22Rv1 (cell line): ENCODE results near the gene FER.

Experiments
- ZFX ChIP-seq: fragments of 450-650 bp; IDR thresholded peaks from 2 replicates; pipeline ENCODE4 v1.6.1; 2017; ENCODE audit warnings: antibody characterized with exemption, borderline replicate concordance
- TF ChIP-seq, protein P1 (sequence below): fragments of 450-650 bp; IDR thresholded peaks from 2 replicates; pipeline ENCODE4 v1.5.1; 2017; ENCODE audit warnings: mild to moderate bottlenecking

DNA sequence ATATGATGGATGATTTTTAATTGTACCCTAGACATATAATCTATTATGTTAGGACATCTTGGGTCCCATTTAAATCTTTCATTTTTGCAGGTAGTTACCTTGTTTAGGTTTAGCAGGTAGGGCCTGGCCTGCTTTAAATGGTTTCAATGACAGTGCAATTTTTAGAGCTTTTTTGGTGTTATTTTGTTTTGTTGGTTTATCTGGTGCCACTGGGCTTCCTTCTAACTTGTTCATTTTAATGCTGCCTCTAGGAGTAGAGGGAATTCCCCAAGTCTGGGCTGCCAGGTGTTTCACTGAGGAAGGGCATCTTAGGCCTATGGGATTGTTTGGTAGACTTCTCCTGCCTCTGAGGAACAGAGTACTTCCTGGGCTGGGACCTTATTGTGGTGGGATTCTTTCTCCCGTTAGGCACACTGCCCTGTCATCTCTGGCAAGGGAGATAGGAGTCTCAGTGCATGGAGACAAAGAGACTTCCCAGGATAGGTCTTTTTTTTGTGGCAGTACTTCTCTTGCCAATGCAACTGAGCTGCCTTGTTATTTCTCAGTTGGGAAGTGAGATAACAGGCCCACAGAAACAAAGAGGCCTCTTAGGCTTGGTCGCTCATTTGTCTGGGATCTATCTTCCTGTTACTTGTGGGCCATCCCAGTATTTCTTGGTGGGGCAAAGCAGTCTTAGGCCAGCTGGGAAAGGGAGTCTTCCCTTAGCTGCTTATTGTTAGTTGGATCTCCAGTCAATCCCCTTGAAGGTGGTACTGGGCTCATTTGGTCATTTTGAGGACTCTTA lies 282.9 kb downstream of the FER start:
- TF ChIP-seq, protein P1, sequence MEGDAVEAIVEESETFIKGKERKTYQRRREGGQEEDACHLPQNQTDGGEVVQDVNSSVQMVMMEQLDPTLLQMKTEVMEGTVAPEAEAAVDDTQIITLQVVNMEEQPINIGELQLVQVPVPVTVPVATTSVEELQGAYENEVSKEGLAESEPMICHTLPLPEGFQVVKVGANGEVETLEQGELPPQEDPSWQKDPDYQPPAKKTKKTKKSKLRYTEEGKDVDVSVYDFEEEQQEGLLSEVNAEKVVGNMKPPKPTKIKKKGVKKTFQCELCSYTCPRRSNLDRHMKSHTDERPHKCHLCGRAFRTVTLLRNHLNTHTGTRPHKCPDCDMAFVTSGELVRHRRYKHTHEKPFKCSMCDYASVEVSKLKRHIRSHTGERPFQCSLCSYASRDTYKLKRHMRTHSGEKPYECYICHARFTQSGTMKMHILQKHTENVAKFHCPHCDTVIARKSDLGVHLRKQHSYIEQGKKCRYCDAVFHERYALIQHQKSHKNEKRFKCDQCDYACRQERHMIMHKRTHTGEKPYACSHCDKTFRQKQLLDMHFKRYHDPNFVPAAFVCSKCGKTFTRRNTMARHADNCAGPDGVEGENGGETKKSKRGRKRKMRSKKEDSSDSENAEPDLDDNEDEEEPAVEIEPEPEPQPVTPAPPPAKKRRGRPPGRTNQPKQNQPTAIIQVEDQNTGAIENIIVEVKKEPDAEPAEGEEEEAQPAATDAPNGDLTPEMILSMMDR, result no peak
- TF ChIP-seq ZFX, result no peak
